CD14-positive monocyte (primary cell): ENCODE data around the gene CDK18. TPM values are rescaled to one million over a fixed set of nuclear protein-coding genes. Genes with fewer than 3 reads are reported as not detected.

Source experiments
- DNase-seq, 3 donors: peaks; one replicate each; pipeline ENCODE4 v3.0.0-alpha.2; 2011 to 2022
- H2AFZ ChIP-seq: 2 replicates; pipeline ENCODE4 v1.6.0; 2012; ENCODE audit warnings: mild to moderate bottlenecking, low read depth, low read length, inconsistent platforms; ENCODE audit not compliant: insufficient read depth, poor library complexity, severe bottlenecking
- H3K27ac ChIP-seq, 2 donors: 1 replicate in 1 of 2; 2 replicates in 1 of 2; pipeline ENCODE4 v1.5.1; 2012 to 2013; ENCODE audit warnings: low read length in 2 of 2, control low read depth in 1 of 2, inconsistent platforms in 1 of 2, low read depth in 1 of 2, mild to moderate bottlenecking in 1 of 2
- H3K27me3 ChIP-seq, 2 donors: one replicate each; pipeline versions ENCODE4 v1.6.0 to v1.6.1; 2011 to 2013; ENCODE audit warnings: low read length in 2 of 2; ENCODE audit not compliant: control insufficient read depth in 2 of 2, insufficient read depth in 2 of 2
- H3K36me3 ChIP-seq, 2 donors: replicated peaks in 1 of 2; 1 replicate in 1 of 2; 2 replicates in 1 of 2; pipeline versions ENCODE4 v1.5.1 to v1.6.1; 2012 to 2013; ENCODE audit warnings: low read length in 2 of 2, control low read depth in 1 of 2, inconsistent platforms in 1 of 2, mild to moderate bottlenecking in 1 of 2; ENCODE audit not compliant: insufficient read depth in 2 of 2, control insufficient read depth in 1 of 2
- H3K4me1 ChIP-seq, 2 donors: 1 replicate in 1 of 2; 2 replicates in 1 of 2; pipeline versions ENCODE4 v1.5.1 to v1.6.1; 2012 to 2013; ENCODE audit warnings: low read length in 2 of 2, control low read depth in 1 of 2, inconsistent platforms in 1 of 2, mild to moderate bottlenecking in 1 of 2, moderate library complexity in 1 of 2; ENCODE audit not compliant: insufficient read depth in 2 of 2, control insufficient read depth in 1 of 2
- H3K4me2 ChIP-seq: replicated peaks from 2 replicates; pipeline ENCODE3; 2012; ENCODE audit warnings: low read length, moderate library complexity, mild to moderate bottlenecking; ENCODE audit not compliant: poor library complexity, severe bottlenecking; ENCODE audit errors: extremely low read depth
- H3K4me3 ChIP-seq, 3 experiments: fragments of 200-600 bp in 1 of 3; sonication (generic) in 1 of 3; replicated peaks in 1 of 3; 1 replicate in 2 of 3; 2 replicates in 1 of 3; pipeline ENCODE4 v1.5.1; 2011 to 2013; ENCODE audit warnings: low read length in 3 of 3, mild to moderate bottlenecking in 3 of 3, control low read depth in 2 of 3, low read depth in 2 of 3, inconsistent platforms in 1 of 3, moderate library complexity in 1 of 3
- H3K79me2 ChIP-seq: 2 replicates; pipeline ENCODE4 v1.6.0; 2012; ENCODE audit warnings: mild to moderate bottlenecking, control low read depth, inconsistent platforms, low read length, moderate library complexity; ENCODE audit not compliant: insufficient read depth
- H3K9ac ChIP-seq: 2 replicates; pipeline ENCODE4 v1.6.0; 2017; ENCODE audit warnings: low read length, mild to moderate bottlenecking; ENCODE audit not compliant: insufficient read depth, poor library complexity, severe bottlenecking
- H3K9me3 ChIP-seq, 2 donors: replicated peaks in 1 of 2; 1 replicate in 1 of 2; 2 replicates in 1 of 2; pipeline versions ENCODE4 v1.5.1 to v1.6.1; 2012 to 2013; ENCODE audit warnings: low read length in 2 of 2, control low read depth in 1 of 2; ENCODE audit not compliant: control insufficient read depth in 1 of 2, insufficient read depth in 1 of 2
- H4K20me1 ChIP-seq: 2 replicates; pipeline ENCODE4 v1.6.0; 2012; ENCODE audit warnings: mild to moderate bottlenecking, low read length, control low read depth, moderate library complexity; ENCODE audit not compliant: insufficient read depth
- H3K27ac Mint-ChIP-seq, 7 donors: one replicate each; pipeline ENCODE4 v1.8.0; 2020; ENCODE audit warnings: mild to moderate bottlenecking in 7 of 7, mixed read lengths in 7 of 7, moderate library complexity in 6 of 7, inconsistent platforms in 2 of 7
- H3K27me3 Mint-ChIP-seq, 3 donors: one replicate each; pipeline ENCODE4 v1.8.0; 2021 to 2022; ENCODE audit warnings: low read depth in 3 of 3, mild to moderate bottlenecking in 3 of 3, mixed read lengths in 3 of 3, moderate library complexity in 3 of 3, inconsistent platforms in 1 of 3
- H3K36me3 Mint-ChIP-seq, 2 donors: one replicate each; pipeline ENCODE4 v1.8.0; 2020; ENCODE audit warnings: mixed read lengths in 2 of 2, inconsistent platforms in 1 of 2, mild to moderate bottlenecking in 1 of 2
- H3K4me1 Mint-ChIP-seq: one replicate; pipeline ENCODE4 v1.8.0; 2020; ENCODE audit warnings: mild to moderate bottlenecking, mixed read lengths
- H3K4me3 Mint-ChIP-seq, 2 donors: one replicate each; pipeline ENCODE4 v1.8.0; 2020; ENCODE audit warnings: mild to moderate bottlenecking in 2 of 2, mixed read lengths in 2 of 2, moderate library complexity in 1 of 2
- H3K9me3 Mint-ChIP-seq, 7 donors: one replicate each; pipeline ENCODE4 v1.8.0; 2020 to 2022; ENCODE audit warnings: mixed read lengths in 7 of 7, mild to moderate bottlenecking in 6 of 7, moderate library complexity in 6 of 7, inconsistent platforms in 2 of 7
- CTCF ChIP-seq: fragments of 200-600 bp; IDR thresholded peaks from one replicate; pipeline ENCODE4 v1.8.0; 2022; ENCODE audit warnings: antibody characterized with exemption, mild to moderate bottlenecking
- WGBS: methylation state at CpG from one replicate; pipeline ENCODE4 v1.1.5; 2013; ENCODE audit warnings: missing lambda C conversion rate; ENCODE audit not compliant: insufficient coverage; 5-methylcytosine and 5-hydroxymethylcytosine counted together
- intact Hi-C, 2 donors: fragments of 100-400 bp; cut with micrococcal nuclease; formaldehyde crosslinking; loops; one replicate each; pipeline versions ENCODE4 v1.15.0 to v1.15.1; 2023
- polyA plus RNA-seq, 3 donors: library from polyadenylated mRNA; depleted of rRNA in 1 of 3; unstranded in 2 of 3; stranded (reverse) in 1 of 3; fragments of 300-500 nt in 2 of 3; fragments of >200 nt in 1 of 3; fragmentation: Illumina TruSeq in 2 of 3; gene quantifications; 1 replicate in 2 of 3; 2 replicates in 1 of 3; pipeline ENCODE4 v1.2.3, GENCODE V29; 2012 to 2021

CDK18 gene
- polyA plus RNA-seq, 3 donors: 0.48 to 4.4 (median 0.66) TPM

- WGBS: 69% methylated on average over 5 of the region's 7 CpGs
- H3K9me3 Mint-ChIP-seq: peaks cover 0 to 2% (median 0%) of the 10 kb centered on the region in 7 donors
- no peaks in the 10 kb centered on the region for H3K36me3 ChIP-seq
- no peak overlapping the region for H3K4me2 ChIP-seq
- peak overlapping the region in 1 of 2 donors; percentile 49 for H3K4me3 Mint-ChIP-seq
- no peak overlapping the region for H3K4me3 ChIP-seq
- no peak for DNase-seq
- H3K36me3 Mint-ChIP-seq: no peaks in the 10 kb centered on the region
- no peak overlapping the region for H3K27ac Mint-ChIP-seq
- H3K27ac ChIP-seq: no peak overlapping the region
- no peaks in the 10 kb centered on the region for H4K20me1 ChIP-seq
- peaks cover 3% of the 10 kb centered on the region for H3K4me1 Mint-ChIP-seq
- H3K9ac ChIP-seq: no peak overlapping the region
- intact Hi-C loops: loop anchor here (10.0 kb wide), 3 partner anchors 113 to 247 kb away; partner anchors contain the start of gene ELK4 (in 1 of the 2)
- H3K27me3 Mint-ChIP-seq: peaks cover 0 to 1% (median 1%) of the 10 kb centered on the region in 3 donors
- no peaks in the 10 kb centered on the region for H3K4me1 ChIP-seq
- no peak for TF ChIP-seq CTCF
- H3K9me3 ChIP-seq: no peaks in the 10 kb centered on the region
- no peak overlapping the region for H2AFZ ChIP-seq
- no peaks in the 10 kb centered on the region for H3K27me3 ChIP-seq
- no peaks in the 10 kb centered on the region for H3K79me2 ChIP-seq
Measured at GRCh38 chr1:205521686-205522085, 17.2 kb downstream of the CDK18 start.

DNA sequence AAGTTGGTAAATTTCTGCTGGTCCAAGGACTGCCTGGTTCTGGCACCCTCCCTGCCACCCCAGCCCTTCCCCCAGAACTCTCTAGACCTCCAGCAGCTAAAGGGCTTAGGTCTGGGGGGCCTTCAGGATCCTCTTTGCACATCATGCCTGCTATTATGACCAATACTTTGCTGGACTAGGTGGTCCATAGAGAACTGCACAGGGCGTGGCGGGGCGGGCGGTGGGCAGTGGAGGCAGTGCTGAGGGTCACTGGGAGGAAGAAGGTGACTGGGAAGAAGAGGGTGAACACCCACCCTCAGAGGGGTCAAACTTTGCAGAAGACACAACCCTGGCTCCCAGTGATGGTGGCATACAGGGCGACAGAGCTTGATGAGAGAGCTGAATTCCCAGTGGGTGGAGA lies 18.2 kb downstream of the CDK18 start:
- TF ChIP-seq CTCF: no peak
- Histone ChIP-seq H4K20me1 (no peaks in the 10 kb centered on the region), H3K36me3 (no peaks in the 10 kb centered on the region), H2AFZ (no peak overlapping the region), H3K4me1 (no peaks in the 10 kb centered on the region), H3K27me3 (no peaks in the 10 kb centered on the region), H3K4me3 (no peak overlapping the region), H3K9me3 (no peaks in the 10 kb centered on the region), H3K27ac (no peak overlapping the region), H3K4me2 (no peak overlapping the region), H3K9ac (no peak overlapping the region), H3K79me2 (no peaks in the 10 kb centered on the region)
- H3K4me3 Mint-ChIP-seq: no peak overlapping the region
- 100% methylated on average over 5 of the region's 5 CpGs for WGBS
- no peak for DNase-seq
- H3K4me1 Mint-ChIP-seq: peaks cover 3% of the 10 kb centered on the region
- H3K36me3 Mint-ChIP-seq: no peaks in the 10 kb centered on the region
- H3K27ac Mint-ChIP-seq: no peak overlapping the region
- peaks cover 0 to 2% (median 0%) of the 10 kb centered on the region in 7 donors for H3K9me3 Mint-ChIP-seq
- peaks cover 1 to 3% (median 1%) of the 10 kb centered on the region in 3 donors for H3K27me3 Mint-ChIP-seq
- intact Hi-C loops: loop anchor here (10.0 kb wide), 3 partner anchors 112 to 248 kb away; partner anchors contain the start of gene ELK4 (in 1 of the 2)
